OCI-M2 (cell line): ENCODE results near the gene PCK1.

ENCODE experiments used
- DNase-seq: peaks from one replicate; lab custom pipeline; 2025; ENCODE audit not compliant: unreplicated experiment; lab: John Stamatoyannopoulos, UW

Gene PCK1

DNA sequence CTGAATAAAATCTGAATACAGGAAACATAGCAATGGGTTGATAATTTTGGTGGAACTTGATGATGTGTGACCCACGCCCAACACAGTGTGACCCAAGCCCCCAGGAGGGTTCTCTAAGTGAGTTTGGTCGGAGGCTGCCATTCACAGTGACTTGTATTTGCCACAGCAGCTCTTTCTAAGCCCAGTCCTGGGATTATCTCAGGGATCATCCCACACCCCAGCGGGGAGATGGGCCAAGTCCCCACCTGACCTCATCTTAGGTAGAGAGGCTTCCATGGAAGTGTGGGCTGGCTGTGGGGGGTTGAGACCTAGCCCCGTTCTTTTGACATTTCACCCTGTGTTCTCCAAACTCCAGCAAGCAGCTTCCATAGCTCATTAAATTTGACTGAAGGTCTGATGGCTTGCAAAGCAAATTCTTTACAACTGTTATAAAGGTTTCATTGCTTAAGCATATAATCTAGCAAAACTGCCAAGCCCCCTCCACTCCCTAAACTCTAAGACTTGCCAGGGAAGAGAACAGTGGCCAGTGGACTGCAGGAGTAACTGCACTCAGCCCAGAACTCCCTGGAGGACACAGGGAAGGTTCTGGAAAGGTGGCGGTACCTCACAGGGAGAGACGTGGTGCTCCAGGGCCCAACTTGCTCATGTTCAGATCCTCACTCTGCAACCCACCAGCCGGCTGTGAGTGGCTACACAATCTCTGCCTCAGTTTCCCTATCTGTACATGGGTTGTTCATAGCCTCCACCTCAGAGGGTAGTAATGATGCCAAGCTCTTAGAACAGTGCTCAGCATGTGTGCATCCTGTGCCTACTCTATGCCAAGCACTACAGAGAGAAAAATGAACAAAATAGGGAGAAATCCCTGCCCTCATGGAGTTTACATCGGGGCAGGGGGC, 1.0 kb upstream of the PCK1 start:
- DNase-seq: no peak

DNA sequence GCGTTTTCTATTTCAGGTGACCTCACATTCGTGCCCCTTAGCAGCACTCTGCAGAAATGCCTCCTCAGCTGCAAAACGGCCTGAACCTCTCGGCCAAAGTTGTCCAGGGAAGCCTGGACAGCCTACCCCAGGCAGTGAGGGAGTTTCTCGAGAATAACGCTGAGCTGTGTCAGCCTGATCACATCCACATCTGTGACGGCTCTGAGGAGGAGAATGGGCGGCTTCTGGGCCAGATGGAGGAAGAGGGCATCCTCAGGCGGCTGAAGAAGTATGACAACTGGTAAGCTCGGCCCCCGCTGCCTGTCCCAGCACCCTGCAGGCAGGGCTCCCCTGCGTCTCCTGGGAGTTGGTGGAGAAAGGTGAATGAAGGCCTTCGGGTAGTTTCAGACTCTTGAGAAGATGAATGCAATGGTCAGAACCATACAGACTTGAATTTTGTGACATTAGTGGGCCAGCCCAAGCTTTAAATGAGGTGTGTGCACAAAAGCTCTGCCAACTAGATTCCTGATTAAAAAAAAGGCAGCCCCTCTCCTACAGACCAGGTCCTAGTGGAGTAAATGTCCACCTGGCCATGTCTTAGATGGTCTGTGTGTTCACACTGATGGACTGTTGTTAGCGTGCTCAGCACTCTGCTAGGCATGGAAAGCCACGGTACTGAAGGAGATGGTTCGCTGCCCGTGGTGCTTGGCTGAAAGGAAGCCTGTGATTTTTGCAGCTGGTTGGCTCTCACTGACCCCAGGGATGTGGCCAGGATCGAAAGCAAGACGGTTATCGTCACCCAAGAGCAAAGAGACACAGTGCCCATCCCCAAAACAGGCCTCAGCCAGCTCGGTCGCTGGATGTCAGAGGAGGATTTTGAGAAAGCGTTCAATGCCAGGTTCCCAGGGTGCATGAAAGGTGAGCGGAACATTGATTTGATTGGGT, 708 bp downstream of the PCK1 start:
- no peak for DNase-seq

DNA sequence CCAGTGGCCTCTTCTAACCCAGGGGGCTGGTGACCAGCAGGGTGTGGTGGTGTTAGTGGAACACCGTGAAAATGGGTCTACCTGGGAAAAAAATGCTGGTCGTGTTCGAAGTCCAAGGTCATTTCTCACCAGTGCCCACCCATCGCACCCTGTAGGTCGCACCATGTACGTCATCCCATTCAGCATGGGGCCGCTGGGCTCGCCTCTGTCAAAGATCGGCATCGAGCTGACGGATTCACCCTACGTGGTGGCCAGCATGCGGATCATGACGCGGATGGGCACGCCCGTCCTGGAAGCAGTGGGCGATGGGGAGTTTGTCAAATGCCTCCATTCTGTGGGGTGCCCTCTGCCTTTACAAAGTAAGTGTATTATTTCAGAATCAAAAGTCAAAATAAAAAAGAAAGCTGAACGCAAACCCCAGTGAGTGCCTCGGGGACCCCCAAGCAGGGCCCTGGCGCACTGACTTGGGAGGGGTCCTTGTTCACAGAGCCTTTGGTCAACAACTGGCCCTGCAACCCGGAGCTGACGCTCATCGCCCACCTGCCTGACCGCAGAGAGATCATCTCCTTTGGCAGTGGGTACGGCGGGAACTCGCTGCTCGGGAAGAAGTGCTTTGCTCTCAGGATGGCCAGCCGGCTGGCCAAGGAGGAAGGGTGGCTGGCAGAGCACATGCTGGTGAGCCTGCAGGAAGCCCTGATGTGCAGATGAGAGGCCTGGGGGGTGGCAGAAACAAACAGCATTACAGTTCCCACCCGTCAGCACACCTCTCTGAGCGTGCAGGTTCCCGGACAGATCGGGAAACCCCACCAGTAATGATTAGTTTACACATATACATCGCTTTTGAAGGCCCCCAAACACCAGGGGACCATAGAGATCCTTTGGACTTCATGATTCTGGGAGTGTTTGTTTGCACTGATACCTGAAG, 1.9 kb downstream of the PCK1 start:
- no peak for DNase-seq

DNA sequence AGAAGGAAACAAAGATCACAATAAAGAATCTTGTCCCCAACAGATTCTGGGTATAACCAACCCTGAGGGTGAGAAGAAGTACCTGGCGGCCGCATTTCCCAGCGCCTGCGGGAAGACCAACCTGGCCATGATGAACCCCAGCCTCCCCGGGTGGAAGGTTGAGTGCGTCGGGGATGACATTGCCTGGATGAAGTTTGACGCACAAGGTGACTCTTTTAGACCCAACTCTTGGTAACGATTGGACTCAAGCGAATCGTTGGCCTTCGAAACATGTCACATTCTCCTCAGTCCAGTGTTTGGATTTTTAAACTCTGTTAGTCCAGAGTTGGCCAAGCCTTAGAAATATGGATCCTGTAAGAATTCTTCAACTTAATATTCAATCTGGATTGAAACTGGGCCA, 2.6 kb downstream of the PCK1 start:
- DNase-seq: no peak

DNA sequence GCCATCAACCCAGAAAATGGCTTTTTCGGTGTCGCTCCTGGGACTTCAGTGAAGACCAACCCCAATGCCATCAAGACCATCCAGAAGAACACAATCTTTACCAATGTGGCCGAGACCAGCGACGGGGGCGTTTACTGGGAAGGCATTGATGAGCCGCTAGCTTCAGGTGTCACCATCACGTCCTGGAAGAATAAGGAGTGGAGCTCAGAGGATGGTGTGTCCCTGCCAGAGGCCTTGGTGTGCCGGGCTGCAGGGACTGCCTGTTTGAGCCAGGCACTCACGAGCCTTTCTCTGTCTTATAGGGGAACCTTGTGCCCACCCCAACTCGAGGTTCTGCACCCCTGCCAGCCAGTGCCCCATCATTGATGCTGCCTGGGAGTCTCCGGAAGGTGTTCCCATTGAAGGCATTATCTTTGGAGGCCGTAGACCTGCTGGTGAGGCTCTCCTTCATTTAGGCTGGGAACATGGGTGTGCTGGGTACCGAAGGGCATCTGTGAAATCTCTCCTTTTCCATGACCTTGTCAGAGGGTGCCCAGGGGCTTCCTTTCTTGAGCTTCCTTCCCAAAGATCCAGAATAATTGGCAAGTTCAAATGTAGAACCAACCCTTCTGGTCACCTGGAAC, 3.4 kb downstream of the PCK1 start:
- no peak for DNase-seq

DNA sequence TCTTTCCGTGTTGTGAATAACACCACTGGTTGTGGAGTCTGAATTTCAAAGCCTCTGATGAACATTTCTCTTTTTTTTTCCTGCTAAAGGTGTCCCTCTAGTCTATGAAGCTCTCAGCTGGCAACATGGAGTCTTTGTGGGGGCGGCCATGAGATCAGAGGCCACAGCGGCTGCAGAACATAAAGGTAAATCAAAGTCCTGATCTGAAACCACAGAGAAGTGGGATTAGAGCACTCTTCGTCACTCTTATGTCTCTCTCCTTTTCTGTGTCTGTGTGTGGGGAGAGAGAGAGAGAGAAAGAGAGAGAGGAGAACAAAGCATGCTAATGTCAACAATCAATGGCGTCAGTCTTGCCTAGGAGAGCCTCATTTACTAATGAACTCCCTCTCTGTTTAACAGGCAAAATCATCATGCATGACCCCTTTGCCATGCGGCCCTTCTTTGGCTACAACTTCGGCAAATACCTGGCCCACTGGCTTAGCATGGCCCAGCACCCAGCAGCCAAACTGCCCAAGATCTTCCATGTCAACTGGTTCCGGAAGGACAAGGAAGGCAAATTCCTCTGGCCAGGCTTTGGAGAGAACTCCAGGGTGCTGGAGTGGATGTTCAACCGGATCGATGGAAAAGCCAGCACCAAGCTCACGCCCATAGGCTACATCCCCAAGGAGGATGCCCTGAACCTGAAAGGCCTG, 4.2 kb downstream of the PCK1 start:
- no peak for DNase-seq

DNA sequence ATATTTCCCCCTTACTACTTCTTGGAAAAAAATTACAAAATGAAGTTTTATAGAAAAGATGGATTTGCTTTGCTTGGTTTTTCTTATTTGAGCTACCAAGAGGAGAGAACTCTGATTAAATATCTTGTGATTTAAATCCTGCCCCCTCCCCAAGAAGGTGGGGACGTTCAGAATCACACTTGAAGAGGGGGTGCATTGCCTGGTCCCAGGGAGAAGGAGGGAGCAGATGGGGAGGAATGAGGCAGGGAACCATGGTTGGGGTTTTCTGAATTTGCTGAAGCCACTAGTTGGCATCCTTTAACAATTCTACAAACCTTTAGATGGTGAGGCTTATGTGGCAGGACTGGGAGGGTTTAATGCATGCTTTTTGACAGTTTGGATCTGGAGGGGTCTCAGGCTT, 5.5 kb downstream of the PCK1 start:
- DNase-seq: no peak

DNA sequence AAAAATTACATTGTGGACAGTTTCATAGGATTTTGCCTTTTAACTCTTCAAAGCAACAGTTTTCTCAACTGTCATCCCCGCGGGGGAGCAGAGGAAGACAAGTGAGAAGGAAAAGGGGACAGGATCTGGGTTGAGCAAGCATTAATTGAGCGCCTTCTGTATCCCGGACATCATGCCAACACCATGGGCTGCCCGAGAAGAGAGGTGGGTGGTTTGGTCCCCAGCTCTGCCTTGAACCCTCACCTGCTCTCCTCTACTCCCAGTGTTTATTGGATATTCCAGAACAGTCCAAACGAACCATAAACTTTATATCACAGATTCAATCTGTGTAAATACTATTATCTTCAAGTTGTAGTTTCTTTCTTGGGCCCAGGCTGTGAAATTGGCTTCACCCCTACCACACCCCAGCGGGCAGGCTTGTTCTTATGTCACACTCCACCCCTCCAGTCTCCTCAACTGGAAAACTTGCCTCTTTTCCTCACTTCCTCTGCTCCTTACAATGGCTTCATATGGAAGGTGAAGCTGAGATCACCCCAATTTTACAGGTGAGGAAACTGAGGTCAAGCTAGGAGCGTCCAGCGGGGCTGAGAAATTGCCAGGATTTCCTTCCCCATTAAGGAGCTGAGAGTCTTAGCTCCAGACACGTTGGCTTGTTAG, 6.0 kb downstream of the PCK1 start:
- DNase-seq: no peak

DNA sequence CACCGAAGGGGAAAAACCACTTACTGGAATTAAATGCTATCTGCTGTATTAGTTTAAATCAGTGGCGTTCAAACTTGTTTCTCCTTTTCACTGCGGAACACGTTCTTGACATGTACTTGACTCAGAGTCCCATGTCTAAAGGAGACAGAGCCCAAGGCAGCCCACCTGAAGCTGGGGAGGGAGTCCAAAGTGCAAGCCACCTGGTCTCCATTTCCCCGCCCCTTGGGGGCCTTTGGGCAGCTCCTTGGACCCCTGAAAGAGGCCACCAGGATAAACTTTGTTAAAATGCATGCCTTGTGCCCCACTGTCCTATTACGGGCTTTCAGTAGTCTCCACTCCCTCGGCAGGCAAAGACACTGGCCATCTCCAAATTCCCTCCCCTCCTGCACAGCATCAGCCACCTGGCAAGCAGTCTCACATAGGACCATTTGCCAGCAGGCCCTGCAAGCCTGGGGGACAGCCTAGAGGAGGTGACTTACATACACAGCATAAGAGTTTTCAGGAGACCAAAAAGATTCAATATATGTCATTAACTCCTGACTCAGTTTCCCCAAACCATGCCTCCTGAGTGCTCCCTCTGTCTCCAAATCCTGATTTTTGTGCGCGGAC, 6.7 kb downstream of the PCK1 start:
- DNase-seq: no peak

DNA sequence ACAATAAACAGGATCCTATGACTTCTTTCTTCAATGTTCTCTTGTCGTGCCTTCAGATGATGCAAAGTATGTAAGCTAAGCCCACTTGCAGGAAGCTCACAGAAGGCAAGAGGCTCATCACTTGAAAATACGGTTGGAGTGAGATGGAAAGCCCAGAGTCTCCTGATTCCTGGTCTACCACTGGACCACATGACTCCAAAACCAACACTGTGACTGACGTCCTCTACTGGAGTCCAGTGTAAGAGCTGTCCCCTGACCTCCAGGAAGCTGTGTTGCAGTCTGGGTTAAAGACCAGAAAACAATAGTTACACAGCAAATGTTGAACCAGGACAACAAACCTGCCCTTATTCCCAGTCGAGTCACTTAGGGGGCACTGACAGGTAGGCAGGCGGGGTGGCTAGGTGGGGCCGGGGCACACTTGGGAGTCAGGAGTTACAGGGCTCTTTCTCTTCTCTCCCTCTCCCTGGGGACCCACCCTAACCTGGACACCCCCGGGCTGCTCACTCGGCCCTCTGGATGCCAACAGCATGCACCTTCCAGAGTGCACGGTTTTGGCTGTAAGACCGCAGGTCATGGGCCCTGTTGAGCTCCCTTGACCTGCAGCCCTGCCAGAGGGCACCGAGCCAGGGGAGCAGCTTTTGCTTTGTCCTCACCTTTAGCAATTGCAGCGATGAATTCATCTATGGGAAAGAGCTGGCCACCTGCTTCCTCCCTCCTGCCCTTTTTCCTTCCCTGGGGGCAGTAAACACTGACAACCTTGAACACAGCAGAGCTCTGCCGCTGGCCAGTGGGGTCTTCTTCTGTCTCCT, 7.4 kb downstream of the PCK1 start:
- no peak for DNase-seq

DNA sequence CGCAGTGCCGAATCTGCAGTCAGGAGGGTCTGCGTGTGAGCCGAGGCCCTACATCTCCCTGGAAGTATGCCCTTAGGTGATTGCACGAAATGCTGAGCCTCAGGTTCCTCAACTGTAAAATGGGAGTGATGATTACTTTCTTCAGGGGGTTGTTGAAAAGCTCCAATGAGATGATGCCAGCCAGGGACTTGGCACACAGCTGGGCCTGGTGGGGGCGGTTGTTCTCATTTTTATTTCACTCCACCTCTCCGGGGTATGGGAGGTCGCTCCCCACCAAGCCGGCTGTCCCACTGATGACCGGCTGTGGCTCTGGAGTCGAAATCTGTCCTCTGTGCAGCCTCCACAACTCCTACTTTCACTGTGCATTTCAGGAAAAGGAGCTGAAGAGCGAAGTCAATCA, 8.1 kb downstream of the PCK1 start:
- no peak for DNase-seq

DNA sequence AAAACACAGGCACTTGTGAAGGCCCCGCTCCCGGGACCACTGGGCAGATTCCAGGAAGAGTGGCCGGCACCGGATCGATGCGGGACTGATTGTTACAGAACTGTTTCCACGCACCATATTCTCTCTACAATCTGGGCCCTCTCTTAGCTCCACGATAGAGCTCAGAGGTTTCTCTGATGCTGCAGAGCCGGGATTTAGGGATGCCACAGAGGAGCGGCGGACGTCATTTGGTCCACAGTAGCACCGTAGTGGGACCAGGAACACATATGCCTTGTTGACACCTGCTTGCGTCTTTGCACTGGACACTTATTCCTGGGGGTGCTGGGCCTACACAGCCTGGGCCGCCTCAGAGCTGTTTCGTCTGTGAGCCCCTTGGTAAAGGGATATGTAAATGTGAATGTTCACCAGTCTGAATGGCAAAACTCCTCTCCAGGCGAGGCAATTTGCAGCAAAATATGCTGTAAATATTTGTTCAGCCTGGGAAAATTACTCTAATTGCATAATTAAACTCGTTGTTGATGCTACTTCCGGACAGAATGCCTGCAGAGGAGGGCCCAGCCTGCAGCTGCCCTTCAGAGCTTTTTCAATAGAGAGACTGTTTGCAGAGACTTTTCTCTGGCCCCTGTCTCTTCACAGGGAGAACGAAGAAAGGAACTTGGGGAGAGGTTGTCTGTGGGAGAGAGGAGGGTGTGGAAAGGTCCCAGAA, 9.4 kb downstream of the PCK1 start:
- no peak for DNase-seq

DNA sequence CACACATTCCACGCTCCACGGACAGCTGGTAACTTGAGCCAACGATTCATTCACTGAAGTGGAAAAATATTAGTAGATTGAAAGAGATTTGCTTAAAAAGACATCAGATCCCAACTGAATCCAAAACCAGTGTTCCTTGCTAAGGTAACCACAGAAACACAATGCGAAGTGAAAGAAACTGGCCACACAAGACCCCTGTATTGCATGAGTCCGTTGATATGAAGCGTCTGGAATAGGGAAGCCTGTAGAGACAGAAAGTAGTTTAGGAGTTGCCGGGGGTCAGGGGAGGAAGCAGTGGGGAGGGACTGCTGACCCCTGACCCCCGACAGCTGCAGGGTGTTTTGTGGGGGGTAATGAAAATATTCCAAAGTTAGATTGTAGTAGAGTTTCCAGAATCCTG, 10.0 kb downstream of the PCK1 start:
- DNase-seq: no peak

DNA sequence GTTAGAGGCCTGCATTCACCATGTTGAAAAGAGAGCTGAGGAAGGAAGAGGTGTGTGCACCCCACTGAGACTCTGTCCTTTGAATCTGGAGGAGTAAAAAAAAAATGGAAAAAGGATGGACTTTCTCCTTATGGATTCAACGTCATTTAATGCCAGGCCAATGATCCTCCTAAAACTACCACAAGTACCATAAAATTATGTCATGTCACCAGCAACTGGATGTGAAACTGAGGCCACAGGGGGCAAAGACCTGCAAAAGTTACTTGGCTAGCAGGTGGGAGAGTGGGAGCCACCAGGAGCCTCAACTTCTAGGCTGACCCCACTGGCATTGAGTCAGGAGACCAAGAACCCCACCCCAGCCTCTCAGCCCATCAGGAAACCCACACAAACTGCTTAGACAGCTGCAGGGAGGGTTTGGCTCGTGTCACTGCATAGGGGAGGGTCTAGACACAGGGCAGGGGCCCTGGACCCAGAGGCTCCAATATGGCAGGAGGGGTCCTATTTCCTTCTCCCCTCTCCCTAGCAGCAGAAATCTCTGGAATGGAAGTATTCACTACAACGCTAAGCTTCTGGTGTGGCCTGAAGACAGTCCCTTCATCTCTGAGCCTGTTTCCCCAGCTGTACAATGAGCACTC, 11.0 kb downstream of the PCK1 start:
- no peak for DNase-seq

DNA sequence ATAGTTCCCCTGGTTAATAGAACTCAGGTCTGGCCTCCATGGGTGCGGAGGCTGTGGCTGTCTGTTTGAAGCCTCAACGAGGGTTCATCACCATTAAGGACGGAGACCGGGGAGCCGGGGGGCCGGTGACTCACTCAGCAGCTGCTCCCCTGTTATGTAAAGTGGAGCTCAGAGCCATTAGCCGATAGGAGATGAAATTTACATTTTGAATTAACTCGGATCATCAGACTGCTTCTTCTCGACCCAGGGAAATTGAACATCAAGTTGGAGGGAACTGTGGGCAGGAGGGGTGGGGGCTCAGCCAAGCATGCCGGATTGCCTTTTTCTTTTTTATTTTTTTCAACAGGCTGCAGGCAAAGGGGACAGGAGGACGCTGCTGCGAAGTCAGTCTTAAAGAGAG, 12.3 kb downstream of the PCK1 start:
- no peak for DNase-seq

DNA sequence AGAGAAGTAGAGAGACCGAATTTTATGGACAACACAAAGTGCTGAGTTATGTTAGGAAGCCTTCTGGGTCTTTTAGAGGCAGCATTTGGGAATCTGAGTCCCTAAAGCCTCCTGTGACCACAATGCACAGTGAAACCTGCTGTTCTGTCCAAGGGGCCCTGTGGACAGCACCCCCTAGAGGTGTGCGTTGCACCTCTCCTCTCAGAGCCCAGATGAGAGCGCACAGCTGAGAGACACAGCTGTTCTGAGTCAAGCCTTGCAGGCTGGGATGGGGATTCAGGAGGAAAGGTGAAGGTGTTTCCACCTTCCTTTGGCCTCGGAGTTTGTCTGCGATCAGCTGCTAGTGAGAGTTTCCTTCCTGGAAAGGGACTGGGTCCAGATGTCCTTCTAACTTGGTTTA, 13.0 kb downstream of the PCK1 start:
- no peak for DNase-seq

DNA sequence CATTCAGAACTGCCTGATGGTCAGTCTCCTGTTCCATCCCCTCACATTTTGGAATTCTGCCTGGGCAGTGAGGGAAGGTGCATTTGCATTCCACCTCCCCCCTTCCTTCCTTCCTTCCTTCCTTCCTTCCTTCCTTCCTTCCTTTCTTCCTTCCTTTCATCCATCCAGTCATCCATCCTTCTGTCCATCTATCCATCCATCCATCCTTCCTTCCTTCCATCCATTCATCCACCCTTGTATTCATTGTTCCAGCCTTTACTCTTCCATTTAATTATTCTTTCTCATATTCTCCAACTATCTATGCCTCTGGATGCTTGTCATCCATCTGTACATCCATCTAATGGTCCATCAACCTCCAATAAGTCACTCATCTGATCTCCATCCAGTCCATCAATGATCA, 14.0 kb downstream of the PCK1 start:
- no peak for DNase-seq
